Retinal pigment epithelial cell (primary cell): ENCODE measurements around the gene HOXD9.

ENCODE experiments used
- DNase-seq: peaks from one replicate; pipeline ENCODE4 v3.0.0-alpha.2; 2010; ENCODE audit warnings: low read depth
- H3K4me3 ChIP-seq: 2 replicates; pipeline ENCODE4 v1.5.1; 2011; ENCODE audit warnings: mild to moderate bottlenecking, low read length, control low read depth, moderate library complexity
- CTCF ChIP-seq: conservative IDR thresholded peaks from 2 replicates; pipeline ENCODE4 v1.5.1; 2011; ENCODE audit warnings: low read depth, low read length, control low read depth, inconsistent platforms

The HOXD9 gene

GRCh38 chr2:176167398-176167797 is 44.9 kb downstream of the HOXD9 start:
- no peak for TF ChIP-seq CTCF
- DNase-seq, result no peak
- no peak overlapping the region for H3K4me3 ChIP-seq

GRCh38 chr2:176169181-176169580 is 46.7 kb downstream of the HOXD9 start:
- no peak for DNase-seq
- no peak for TF ChIP-seq CTCF
- no peak overlapping the region for H3K4me3 ChIP-seq

GRCh38 chr2:176169711-176170110 is 47.2 kb downstream of the HOXD9 start:
- H3K4me3 ChIP-seq, result no peak overlapping the region
- no peak for DNase-seq
- no peak for TF ChIP-seq CTCF

GRCh38 chr2:176170602-176171305 is 48.2 kb downstream of the HOXD9 start:
- no peak for TF ChIP-seq CTCF
- no peak for DNase-seq
- no peak overlapping the region for H3K4me3 ChIP-seq

- no peak overlapping the region for H3K4me3 ChIP-seq
- no peak for DNase-seq
- TF ChIP-seq CTCF, result no peak
These were observed 49.0 kb downstream of the HOXD9 start for GRCh38 chr2:176171351-176172006.

- no peak for TF ChIP-seq CTCF
- DNase-seq, result no peak
- H3K4me3 ChIP-seq, result no peak overlapping the region
These were observed 49.7 kb downstream of the HOXD9 start for GRCh38 chr2:176172007-176172894.
